Endodermal cell (in vitro differentiated cells): ENCODE data around the gene NASP. TPM values are rescaled to one million over a fixed set of nuclear protein-coding genes. Genes with fewer than 3 reads are reported as not detected.
A peak's percentile ranks its signal among the peaks of the same experiment; 100 is the strongest.

Experiments used
- DNase-seq: peaks from one replicate; pipeline ENCODE4 v3.0.0-alpha.2; 2017
- H3K27ac ChIP-seq: 2 replicates; pipeline ENCODE4 v1.5.1; 2013; ENCODE audit warnings: mild to moderate bottlenecking, low read depth, low read length, moderate library complexity
- H3K27me3 ChIP-seq: 2 replicates; pipeline ENCODE4 v1.6.1; 2013; ENCODE audit warnings: mild to moderate bottlenecking, low read length, moderate library complexity; ENCODE audit not compliant: insufficient read depth, control insufficient read depth, poor library complexity, severe bottlenecking
- H3K36me3 ChIP-seq: 2 replicates; pipeline ENCODE4 v1.7.0; 2013; ENCODE audit warnings: mild to moderate bottlenecking, low read length, moderate library complexity; ENCODE audit not compliant: control insufficient read depth, insufficient read depth
- H3K4me1 ChIP-seq: one replicate; pipeline ENCODE4 v1.7.0; 2013; ENCODE audit warnings: low read length; ENCODE audit not compliant: control insufficient read depth, insufficient read depth
- H3K4me3 ChIP-seq: 2 replicates; pipeline ENCODE4 v1.5.1; 2013; ENCODE audit warnings: mild to moderate bottlenecking, low read length, moderate library complexity
- H3K9ac ChIP-seq: 2 replicates; pipeline ENCODE4 v1.6.1; 2013; ENCODE audit warnings: mild to moderate bottlenecking, low read length, moderate library complexity; ENCODE audit not compliant: poor library complexity, severe bottlenecking; ENCODE audit errors: extremely low read depth
- H3K9me3 ChIP-seq: 2 replicates; pipeline ENCODE4 v1.6.1; 2013; ENCODE audit warnings: mild to moderate bottlenecking, low read length, moderate library complexity; ENCODE audit not compliant: control insufficient read depth
- H3K27ac Mint-ChIP-seq: 2 replicates; pipeline ENCODE4 v1.8.0; 2020; ENCODE audit warnings: mixed read lengths
- H3K27me3 Mint-ChIP-seq: 2 replicates; pipeline ENCODE4 v1.8.0; 2021; ENCODE audit warnings: mild to moderate bottlenecking, mixed read lengths; ENCODE audit not compliant: insufficient read depth
- H3K36me3 Mint-ChIP-seq: 2 replicates; pipeline ENCODE4 v1.8.0; 2020; ENCODE audit warnings: low read depth, mixed read lengths
- H3K4me1 Mint-ChIP-seq: 2 replicates; pipeline ENCODE4 v1.8.0; 2020; ENCODE audit warnings: mixed read lengths
- H3K4me3 Mint-ChIP-seq: 2 replicates; pipeline ENCODE4 v1.8.0; 2020; ENCODE audit warnings: mild to moderate bottlenecking, moderate library complexity, mixed read lengths
- H3K9me3 Mint-ChIP-seq: 2 replicates; pipeline ENCODE4 v1.8.0; 2020; ENCODE audit warnings: mild to moderate bottlenecking, mixed read lengths
- CTCF ChIP-seq: fragments of 200-600 bp; sonication (generic); conservative IDR thresholded peaks from 2 replicates; pipeline ENCODE4 v1.5.0; 2021; ENCODE audit warnings: antibody characterized with exemption, mild to moderate bottlenecking
- WGBS, 2 experiments: methylation state at CpG; one replicate each; pipeline versions ENCODE4 v1.1.5 to v1.1.7; 2013; ENCODE audit warnings: missing lambda C conversion rate in 2 of 2, mixed read lengths in 1 of 2; ENCODE audit not compliant: insufficient coverage in 1 of 2, insufficient read length in 1 of 2; 5-methylcytosine and 5-hydroxymethylcytosine counted together
- total RNA-seq, 2 donors: library from RNA; stranded (reverse); fragmentation: NEBNext Ultra II Directional in 1 of 2; extraction: Animal tissue kit (Norgen Biotek cat#: 25700) in 1 of 2; gene quantifications; 2 replicates in 1 of 2; 3 replicates in 1 of 2; pipeline ENCODE4 v1.2.1, GENCODE V29; 2021

Gene NASP
- total RNA-seq, 2 donors from 2014 or later = 368 to 385 TPM

- Histone ChIP-seq H3K27ac (peak overlapping the region; percentile 78), H3K4me3 (peak overlapping the region; percentile 89), H3K4me1 (no peaks in the 10 kb centered on the region), H3K9ac (peak overlapping the region; percentile 97), H3K27me3 (no peaks in the 10 kb centered on the region), H3K9me3 (no peaks in the 10 kb centered on the region), H3K36me3 (peaks cover 11% of the 10 kb centered on the region)
- peaks cover 7% of the 10 kb centered on the region for H3K4me1 Mint-ChIP-seq
- TF ChIP-seq CTCF = no peak
- peak overlapping the region; percentile 99 for H3K4me3 Mint-ChIP-seq
- peaks cover 7% of the 10 kb centered on the region for H3K36me3 Mint-ChIP-seq
- no peaks in the 10 kb centered on the region for H3K27me3 Mint-ChIP-seq
- WGBS, 2 experiments = 1% methylated on average over 18 to 19 of the region's 19 CpGs
- H3K27ac Mint-ChIP-seq = peak overlapping the region; percentile 100
- peak; percentile 97 for DNase-seq
- H3K9me3 Mint-ChIP-seq = no peaks in the 10 kb centered on the region
Measured at GRCh38 chr1:45583264-45583665, 576 bp upstream of the NASP start.

GRCh38 chr1:45584351-45585109 lies 689 bp downstream of the NASP start:
- H3K27ac Mint-ChIP-seq = peak overlapping the region; percentile 100
- Histone ChIP-seq H3K9me3 (no peaks in the 10 kb centered on the region), H3K36me3 (peaks cover 18% of the 10 kb centered on the region), H3K9ac (peak overlapping the region; percentile 97), H3K4me3 (peak overlapping the region; percentile 89), H3K27ac (peak overlapping the region; percentile 99), H3K4me1 (no peaks in the 10 kb centered on the region), H3K27me3 (no peaks in the 10 kb centered on the region)
- H3K27me3 Mint-ChIP-seq = no peaks in the 10 kb centered on the region
- TF ChIP-seq CTCF = peak; percentile 47
- 0% methylated on average over 18 to 59 of the region's 59 CpGs for WGBS, 2 experiments
- H3K4me3 Mint-ChIP-seq = peak overlapping the region; percentile 99
- peaks cover 7% of the 10 kb centered on the region for H3K4me1 Mint-ChIP-seq
- H3K9me3 Mint-ChIP-seq = no peaks in the 10 kb centered on the region
- H3K36me3 Mint-ChIP-seq = peaks cover 18% of the 10 kb centered on the region
- DNase-seq = peak; percentile 97

GRCh38 chr1:45585110-45585426 lies 1.2 kb downstream of the NASP start:
- H3K4me1 Mint-ChIP-seq = peaks cover 7% of the 10 kb centered on the region
- DNase-seq = no peak
- H3K27ac ChIP-seq = peak overlapping the region; percentile 99
- H3K27me3 ChIP-seq = no peaks in the 10 kb centered on the region
- no peaks in the 10 kb centered on the region for H3K27me3 Mint-ChIP-seq
- H3K36me3 Mint-ChIP-seq = peaks cover 18% of the 10 kb centered on the region
- 0% methylated on average over 2 to 4 of the region's 5 CpGs for WGBS, 2 experiments
- peak overlapping the region; percentile 99 for H3K4me3 Mint-ChIP-seq
- no peaks in the 10 kb centered on the region for H3K4me1 ChIP-seq
- no peaks in the 10 kb centered on the region for H3K9me3 Mint-ChIP-seq
- H3K9ac ChIP-seq = peak overlapping the region; percentile 97
- peak overlapping the region; percentile 89 for H3K4me3 ChIP-seq
- H3K9me3 ChIP-seq = no peaks in the 10 kb centered on the region
- peaks cover 23% of the 10 kb centered on the region for H3K36me3 ChIP-seq
- no peak for TF ChIP-seq CTCF
- peak overlapping the region; percentile 100 for H3K27ac Mint-ChIP-seq
